GM18511 (cell line): ENCODE data around the gene EMX1.

Experiments
- ATAC-seq: cut with Tn5 transposase; IDR thresholded peaks from one replicate; pipeline ENCODE4 v1.9.1; 2021; ENCODE audit warnings: mild to moderate bottlenecking, moderate library complexity; ENCODE audit not compliant: unreplicated experiment

Gene EMX1

GRCh38 chr2:72974436-72974754 lies 57.1 kb downstream of the EMX1 start:
- no peak for ATAC-seq

GRCh38 chr2:72975017-72975416 lies 57.7 kb downstream of the EMX1 start:
- no peak for ATAC-seq

DNA sequence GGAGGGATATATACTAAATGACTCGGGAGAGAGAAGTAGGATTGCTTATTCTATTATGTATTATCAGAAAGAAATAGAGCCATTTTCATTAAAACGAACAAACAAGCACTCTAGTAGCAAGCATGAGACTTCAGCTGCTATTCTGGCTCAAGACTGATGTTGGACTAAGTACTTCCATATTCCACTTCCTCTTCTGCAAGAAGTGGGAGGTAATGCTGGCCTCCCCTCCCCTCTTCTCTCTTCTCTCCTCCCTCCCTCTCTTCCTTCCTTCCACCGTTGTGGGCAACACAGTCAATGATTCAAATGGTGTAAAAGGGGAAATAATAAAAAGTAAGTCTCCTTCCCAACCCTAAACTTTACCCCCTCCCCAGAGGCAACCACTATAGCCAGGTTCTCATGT lies 62.6 kb downstream of the EMX1 start:
- no peak for ATAC-seq

- ATAC-seq: no peak
These were observed 63.4 kb downstream of the EMX1 start for GRCh38 chr2:72980535-72981217.

DNA sequence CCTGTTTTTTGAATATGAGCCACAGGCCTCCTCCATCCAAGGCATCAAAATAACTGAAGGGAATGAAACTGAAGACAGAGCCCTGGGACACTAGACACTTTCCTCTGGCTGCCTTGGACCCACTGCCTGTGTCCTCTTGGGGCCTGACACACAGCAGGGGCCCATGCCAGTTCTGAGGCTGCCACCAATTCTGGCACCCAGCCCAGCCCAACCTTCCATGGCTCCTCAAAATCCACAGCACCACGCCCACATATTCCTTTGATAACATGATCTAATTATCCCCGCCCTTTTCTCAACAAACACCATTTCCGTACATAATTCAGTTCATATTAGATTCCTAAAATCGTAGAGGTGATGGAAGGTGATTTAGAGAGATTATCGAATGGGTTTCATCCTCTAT lies 64.2 kb downstream of the EMX1 start:
- no peak for ATAC-seq

DNA sequence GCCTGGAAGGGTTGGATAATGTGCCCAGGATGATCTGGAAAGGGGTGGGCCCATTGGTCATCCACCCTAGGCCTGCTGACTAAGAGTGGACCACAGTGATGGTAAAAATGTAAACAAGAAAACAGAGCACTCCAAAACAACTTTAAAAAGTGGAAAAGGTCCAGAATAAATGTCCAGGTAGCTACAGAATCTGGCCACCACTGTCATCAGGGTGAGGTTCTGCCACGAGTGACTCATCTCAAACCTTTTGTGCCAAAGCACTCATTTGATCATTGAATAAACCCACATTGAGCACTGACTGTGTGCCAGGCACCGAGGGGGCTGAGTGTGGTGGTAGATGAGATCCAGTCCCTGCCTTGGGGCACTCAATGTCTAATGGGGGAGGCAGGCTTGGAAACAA lies 64.9 kb downstream of the EMX1 start:
- no peak for ATAC-seq

DNA sequence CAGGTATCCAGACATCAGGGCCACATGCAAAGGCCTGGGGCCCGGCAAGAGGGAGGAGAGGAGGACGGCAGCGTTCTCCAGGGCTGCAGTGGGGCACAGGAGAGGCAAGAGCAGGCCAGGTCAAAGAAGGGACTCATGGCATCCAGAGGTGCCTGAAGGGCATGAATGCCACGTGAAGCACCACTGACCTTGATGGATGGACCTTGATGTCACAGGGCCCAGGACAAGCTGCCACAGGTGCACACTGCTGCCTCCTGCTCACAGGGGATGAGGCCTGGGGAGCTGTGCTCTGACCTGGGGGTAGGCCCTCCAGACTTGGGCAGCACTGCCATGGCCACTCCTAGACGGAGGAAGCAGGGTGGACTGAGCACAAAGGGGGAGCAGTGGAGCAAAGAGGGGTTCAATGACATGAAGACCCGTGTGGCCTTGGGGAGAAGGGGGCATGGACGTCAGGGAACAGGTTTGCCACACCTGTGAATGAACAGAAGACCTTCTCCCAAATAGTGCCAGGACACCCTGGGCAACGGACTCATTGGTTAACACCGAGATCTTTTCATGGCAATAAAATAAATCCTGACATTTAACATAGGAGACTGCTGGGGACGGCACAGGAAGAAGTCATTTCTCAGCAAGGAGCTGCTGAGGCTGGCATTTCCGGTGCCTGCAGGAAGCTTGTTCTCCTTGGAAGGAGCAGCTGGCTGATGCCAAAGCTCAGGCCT lies 65.6 kb downstream of the EMX1 start:
- ATAC-seq: no peak

GRCh38 chr2:72983500-72984161 lies 66.3 kb downstream of the EMX1 start:
- no peak for ATAC-seq

DNA sequence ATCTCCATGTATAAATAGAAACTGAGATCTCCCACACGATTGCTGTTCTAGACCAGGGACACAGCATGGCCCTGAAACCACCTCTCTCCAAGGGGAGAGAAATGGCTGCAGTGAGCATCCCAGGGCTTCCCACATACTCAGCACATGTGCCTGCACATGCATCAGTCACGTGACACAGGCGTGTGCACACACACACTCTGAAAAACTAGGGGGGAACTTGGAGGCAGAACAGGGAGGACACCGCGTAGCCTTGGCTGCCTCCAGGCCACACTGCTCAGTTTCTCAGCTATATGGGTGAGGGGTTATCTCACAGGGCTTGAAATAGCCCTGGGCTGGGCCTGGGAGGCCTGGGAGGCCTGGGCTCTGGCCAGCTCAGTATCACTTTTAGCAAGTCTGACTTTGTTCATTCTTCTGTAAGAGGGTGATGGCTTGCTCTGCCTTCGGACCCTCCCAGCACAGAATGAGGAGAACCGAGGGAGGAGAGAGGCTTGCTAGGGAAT lies 66.9 kb downstream of the EMX1 start:
- ATAC-seq: no peak
